OCI-LY7 (cell line): ENCODE measurements around the gene HMG20A.

Experiments
- CTCF ChIP-seq: fragments of 200-600 bp; sonication (generic); conservative IDR thresholded peaks from 2 replicates; pipeline ENCODE4 v1.5.1; 2014; ENCODE audit warnings: mild to moderate bottlenecking, antibody characterized with exemption, low read length, moderate library complexity, mixed read lengths
- EZH2phosphoT487 ChIP-seq: fragments of 200-600 bp; sonication (generic); IDR thresholded peaks from 2 replicates; pipeline ENCODE4 v1.6.1; 2018; ENCODE audit warnings: low read depth, borderline replicate concordance, mild to moderate bottlenecking, mixed run types, antibody characterized with exemption, low read length, moderate library complexity, mixed read lengths

GRCh38 chr15:77384589-77385359 lies 35.9 kb upstream of the HMG20A start:
- TF ChIP-seq CTCF (no peak), EZH2phosphoT487 (no peak)
